GM08714 (cell line): ENCODE results near the gene ASCL5.

Experiments used
- H3K4me3 ChIP-seq: fragments of 200-500 bp; sonication (Bioruptor generic); 2 replicates; pipeline ENCODE4 v1.5.1; 2014; ENCODE audit warnings: mild to moderate bottlenecking, low read length, inconsistent platforms
- ZNF274 ChIP-seq: IDR thresholded peaks from 2 replicates; pipeline ENCODE4 v1.6.1; 2012; ENCODE audit warnings: mild to moderate bottlenecking, low read depth, low read length

The ASCL5 gene

GRCh38 chr1:201143726-201144635 lies 17.0 kb upstream of the ASCL5 start:
- TF ChIP-seq ZNF274 = no peak
- no peak overlapping the region for H3K4me3 ChIP-seq

- H3K4me3 ChIP-seq = no peak overlapping the region
- no peak for TF ChIP-seq ZNF274
Measured at GRCh38 chr1:201142849-201143725, 16.1 kb upstream of the ASCL5 start.

DNA sequence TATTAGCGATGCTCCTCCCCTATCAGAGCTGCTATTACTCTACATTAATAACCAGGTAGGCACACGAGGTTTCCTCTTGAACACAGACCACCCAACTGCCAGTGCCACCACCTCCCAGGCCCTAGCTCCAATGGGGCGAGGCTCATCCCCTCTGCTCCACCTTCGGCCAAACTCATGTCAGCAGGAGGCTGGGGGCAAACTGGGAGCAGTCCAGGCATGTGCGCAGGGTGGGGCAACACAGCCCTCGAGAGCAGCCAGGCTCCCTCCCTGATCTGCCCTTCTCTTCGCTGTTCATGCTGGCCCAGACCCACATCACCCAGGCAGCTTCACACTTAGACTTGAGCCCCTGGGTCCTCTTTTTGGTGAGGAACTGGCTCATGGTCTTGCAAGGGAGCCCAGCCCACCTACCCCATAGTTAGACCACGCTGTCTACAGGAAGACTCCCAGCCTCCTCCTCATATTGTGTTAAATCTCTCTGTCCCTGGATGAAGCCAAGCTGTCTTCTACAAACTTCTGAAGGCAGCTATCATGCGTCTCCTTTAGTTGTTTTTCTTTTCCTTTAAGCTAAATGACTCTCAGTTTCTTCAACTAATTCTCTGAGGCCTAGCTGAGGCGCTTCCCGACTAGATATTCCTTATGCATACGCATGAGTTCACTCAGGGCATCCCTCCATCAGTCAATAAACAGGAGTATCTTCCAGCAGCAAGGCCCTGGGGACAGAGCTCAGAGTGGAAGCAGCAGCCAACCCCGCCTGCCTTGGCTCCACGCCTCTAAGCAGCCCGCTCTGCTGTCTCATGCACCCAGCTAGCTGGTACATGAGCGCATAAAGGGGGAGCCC lies 15.2 kb upstream of the ASCL5 start:
- TF ChIP-seq ZNF274 = no peak
- H3K4me3 ChIP-seq = no peak overlapping the region

DNA sequence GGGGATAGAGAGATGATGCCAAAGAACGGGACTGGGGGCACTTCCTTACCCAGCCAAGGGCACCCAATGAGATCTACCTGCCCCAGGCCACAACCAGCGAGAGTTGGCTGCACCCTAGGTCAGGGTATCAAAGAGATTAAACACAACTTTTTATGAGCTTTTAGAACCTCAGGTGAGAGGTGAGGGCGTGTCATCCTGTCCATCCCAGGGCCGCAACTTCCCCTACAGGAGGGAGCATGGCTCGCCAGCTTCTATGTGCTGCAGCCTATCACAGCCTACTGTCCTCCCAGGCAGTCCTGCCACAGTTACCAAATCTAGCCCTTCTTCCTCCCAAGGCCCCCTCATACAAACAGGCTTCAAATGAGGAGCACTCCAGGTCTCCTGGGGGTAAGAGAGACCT lies 14.4 kb upstream of the ASCL5 start:
- no peak for TF ChIP-seq ZNF274
- no peak overlapping the region for H3K4me3 ChIP-seq

DNA sequence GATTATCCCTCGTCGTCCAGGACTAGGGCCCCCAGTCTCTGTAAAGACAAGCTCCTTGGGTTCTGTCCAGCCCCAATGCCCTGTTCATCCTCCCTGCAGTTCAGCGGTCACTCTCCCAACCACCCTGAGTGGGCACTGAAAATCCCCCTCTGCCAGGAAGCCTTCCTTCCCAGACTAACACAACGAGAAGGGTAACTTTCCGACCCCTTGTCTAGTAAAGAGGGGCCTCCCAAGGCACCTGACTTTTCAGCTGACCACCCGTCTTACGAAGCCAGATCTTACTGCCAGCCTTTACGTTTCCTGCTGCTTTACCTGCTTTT lies 13.9 kb upstream of the ASCL5 start:
- no peak for TF ChIP-seq ZNF274

GRCh38 chr1:201140235-201140940 lies 13.4 kb upstream of the ASCL5 start:
- TF ChIP-seq ZNF274 = no peak
- no peak overlapping the region for H3K4me3 ChIP-seq

More for the DNA sequence above, 13.9 kb upstream of the ASCL5 start:
- H3K4me3 ChIP-seq = no peak overlapping the region

GRCh38 chr1:201139756-201140155 lies 12.8 kb upstream of the ASCL5 start:
- H3K4me3 ChIP-seq = no peak overlapping the region
- no peak for TF ChIP-seq ZNF274

DNA sequence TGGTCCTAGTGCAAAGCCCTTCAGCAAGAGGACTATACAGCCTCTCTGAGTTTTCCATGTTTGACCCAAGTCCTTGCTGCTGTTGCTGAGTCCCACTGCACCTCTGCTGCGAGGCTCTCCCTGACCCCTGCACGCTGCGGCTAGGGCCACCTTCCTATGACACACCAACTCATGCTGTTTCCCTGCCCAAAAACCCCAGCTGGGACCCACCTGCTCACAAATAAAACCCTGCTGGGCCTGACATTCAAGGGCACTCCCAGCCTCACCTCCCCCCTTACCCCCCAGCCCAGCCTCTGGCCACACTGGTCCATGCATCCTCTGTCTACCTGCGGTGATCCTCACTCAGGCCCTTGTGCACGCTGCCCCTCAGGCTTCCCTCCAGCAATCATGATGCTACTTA lies 12.3 kb upstream of the ASCL5 start:
- no peak overlapping the region for H3K4me3 ChIP-seq
- TF ChIP-seq ZNF274 = no peak

- no peak for TF ChIP-seq ZNF274
- no peak overlapping the region for H3K4me3 ChIP-seq
Measured at GRCh38 chr1:201138311-201138840, 11.4 kb upstream of the ASCL5 start.

DNA sequence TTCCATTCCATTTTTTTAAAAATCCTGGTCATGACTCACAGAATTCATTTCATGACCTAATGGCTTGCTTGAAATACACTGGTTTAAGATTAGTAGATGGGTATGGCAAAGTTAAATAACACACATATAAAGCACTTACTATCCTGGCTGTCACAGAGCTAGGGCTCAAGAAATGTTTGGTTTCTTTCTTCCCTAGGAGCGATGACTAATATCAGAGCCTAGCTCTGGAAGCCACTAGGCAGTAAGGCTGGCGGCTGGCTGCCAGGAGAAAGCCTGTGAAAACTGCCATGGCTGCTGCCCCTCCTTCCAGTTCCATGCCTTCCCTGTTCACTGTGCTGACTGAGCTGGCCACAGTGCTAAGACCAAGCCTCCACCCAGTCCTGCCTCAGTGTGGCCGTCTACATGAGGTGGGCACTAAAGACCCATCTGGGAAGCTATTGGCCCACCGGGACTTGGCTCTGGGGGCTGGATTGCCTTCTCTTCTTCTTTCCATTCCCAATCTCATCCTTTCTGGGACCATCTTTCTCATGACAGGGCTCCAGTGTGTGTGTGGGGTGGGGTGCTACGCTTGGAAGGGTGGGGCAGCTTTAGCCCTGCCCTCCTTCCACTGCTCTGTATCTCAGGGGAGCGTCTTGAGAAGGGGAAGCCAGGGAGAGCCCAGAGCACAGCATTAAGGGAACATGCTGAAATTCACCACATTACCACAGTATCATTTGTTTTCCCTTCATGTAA lies 10.8 kb upstream of the ASCL5 start:
- no peak overlapping the region for H3K4me3 ChIP-seq
- no peak for TF ChIP-seq ZNF274

GRCh38 chr1:201137024-201137392 lies 10.0 kb upstream of the ASCL5 start:
- TF ChIP-seq ZNF274 = no peak
- H3K4me3 ChIP-seq = no peak overlapping the region

GRCh38 chr1:201136355-201137023 lies 9.5 kb upstream of the ASCL5 start:
- no peak overlapping the region for H3K4me3 ChIP-seq
- no peak for TF ChIP-seq ZNF274

- H3K4me3 ChIP-seq = no peak overlapping the region
- TF ChIP-seq ZNF274 = no peak
Measured at GRCh38 chr1:201134405-201134804, 7.4 kb upstream of the ASCL5 start.
